ENCODE results near the gene DOCK1.

DNA sequence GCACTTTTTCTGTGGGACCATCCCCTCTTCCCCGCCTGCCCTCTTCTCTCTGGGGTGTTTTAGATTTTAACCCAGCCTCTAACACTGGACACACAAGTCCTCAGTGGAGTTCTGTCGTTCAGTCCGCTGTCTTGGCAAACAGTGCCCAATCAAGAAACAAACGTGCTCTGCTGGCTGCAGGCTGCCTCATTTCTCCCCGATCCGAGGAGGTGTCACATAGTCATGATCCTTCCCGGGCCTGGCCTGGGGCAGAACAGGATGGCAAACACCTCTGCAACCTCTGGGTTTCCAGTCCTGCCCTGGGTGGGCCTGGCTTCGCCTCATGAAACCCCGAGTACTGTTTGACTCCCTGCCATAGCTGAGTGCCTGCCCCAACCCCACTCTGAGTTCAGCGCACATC lies 402.1 kb downstream of the DOCK1 start:
- TF ChIP-seq EZH2 (IDR thresholded peaks at IDR 0.05; ENCODE audit: low read length, missing control alignments) = no peak
- TF ChIP-seq, protein P1, sequence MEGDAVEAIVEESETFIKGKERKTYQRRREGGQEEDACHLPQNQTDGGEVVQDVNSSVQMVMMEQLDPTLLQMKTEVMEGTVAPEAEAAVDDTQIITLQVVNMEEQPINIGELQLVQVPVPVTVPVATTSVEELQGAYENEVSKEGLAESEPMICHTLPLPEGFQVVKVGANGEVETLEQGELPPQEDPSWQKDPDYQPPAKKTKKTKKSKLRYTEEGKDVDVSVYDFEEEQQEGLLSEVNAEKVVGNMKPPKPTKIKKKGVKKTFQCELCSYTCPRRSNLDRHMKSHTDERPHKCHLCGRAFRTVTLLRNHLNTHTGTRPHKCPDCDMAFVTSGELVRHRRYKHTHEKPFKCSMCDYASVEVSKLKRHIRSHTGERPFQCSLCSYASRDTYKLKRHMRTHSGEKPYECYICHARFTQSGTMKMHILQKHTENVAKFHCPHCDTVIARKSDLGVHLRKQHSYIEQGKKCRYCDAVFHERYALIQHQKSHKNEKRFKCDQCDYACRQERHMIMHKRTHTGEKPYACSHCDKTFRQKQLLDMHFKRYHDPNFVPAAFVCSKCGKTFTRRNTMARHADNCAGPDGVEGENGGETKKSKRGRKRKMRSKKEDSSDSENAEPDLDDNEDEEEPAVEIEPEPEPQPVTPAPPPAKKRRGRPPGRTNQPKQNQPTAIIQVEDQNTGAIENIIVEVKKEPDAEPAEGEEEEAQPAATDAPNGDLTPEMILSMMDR (conservative IDR thresholded peaks at IDR 0.05 in 1 of 2, IDR thresholded peaks at IDR 0.05 in 1 of 2; ENCODE audit: low read depth in 1 of 2, low read length in 2 of 2) = no peak

All from fibroblast of lung (primary cell).